GM12878 (cell line): ENCODE data around the gene CBX2. TPM values are rescaled to one million over a fixed set of nuclear protein-coding genes. Genes with fewer than 3 reads are reported as not detected.
A peak's percentile ranks its signal among the peaks of the same experiment; 100 is the strongest.

ENCODE experiments used
- BRCA1 ChIP-seq: IDR thresholded peaks from 2 replicates; pipeline ENCODE4 v1.6.1; 2011; ENCODE audit warnings: low read depth, low read length, improper control_type of control experiment
- EGR1 ChIP-seq, 2 experiments: IDR thresholded peaks; 1 replicate in 1 of 2; 2 replicates in 1 of 2; pipeline ENCODE4 v1.6.1; 2011 to 2012; ENCODE audit warnings: low read depth in 2 of 2, low read length in 2 of 2, borderline replicate concordance in 1 of 2, mild to moderate bottlenecking in 1 of 2, moderate library complexity in 1 of 2
- ESRRA ChIP-seq: IDR thresholded peaks from 2 replicates; pipeline ENCODE4 v1.6.1; 2012; ENCODE audit warnings: mild to moderate bottlenecking, low read length, improper control_type of control experiment
- IKZF2 ChIP-seq, 2 experiments: fragments of 450-650 bp; IDR thresholded peaks; 2 replicates each; pipeline ENCODE4 v1.6.1; 2017; ENCODE audit warnings: mild to moderate bottlenecking in 2 of 2, moderate library complexity in 2 of 2
- KLF5 ChIP-seq: fragments of 450-650 bp; IDR thresholded peaks from 2 replicates; pipeline ENCODE4 v1.6.1; 2014; ENCODE audit warnings: mild to moderate bottlenecking; ENCODE audit not compliant: partially characterized antibody
- LARP7 ChIP-seq: fragments of 450-650 bp; IDR thresholded peaks from 2 replicates; pipeline ENCODE4 v1.6.1; 2017; ENCODE audit warnings: mild to moderate bottlenecking
- NR2C2 ChIP-seq: IDR thresholded peaks from 2 replicates; pipeline ENCODE4 v1.6.1; 2011; ENCODE audit warnings: borderline replicate concordance, low read depth; ENCODE audit not compliant: control insufficient read depth, insufficient read length
- PAX8 ChIP-seq: fragments of 450-650 bp; IDR thresholded peaks from 2 replicates; pipeline ENCODE4 v1.6.1; 2017; ENCODE audit warnings: mild to moderate bottlenecking, moderate library complexity
- RFX5 ChIP-seq: IDR thresholded peaks from 2 replicates; pipeline ENCODE4 v1.6.1; 2011; ENCODE audit warnings: low read depth, low read length, improper control_type of control experiment
- SMAD1 ChIP-seq: fragments of 450-650 bp; IDR thresholded peaks from 2 replicates; pipeline ENCODE4 v1.6.1; 2018; ENCODE audit warnings: mild to moderate bottlenecking, low read depth; ENCODE audit not compliant: partially characterized antibody
- SMAD5 ChIP-seq: IDR thresholded peaks from 2 replicates; pipeline ENCODE4 v1.6.1; 2016; ENCODE audit warnings: antibody characterized with exemption, low read depth
- polyA plus RNA-seq, 11 experiments: library from polyadenylated mRNA; depleted of rRNA in 4 of 11; unstranded in 6 of 11; stranded (reverse) in 5 of 11; fragments of >200 nt; fragmentation: Nextera tagmentation in 4 of 11; fragmentation: Illumina TruSeq in 1 of 11; extraction: Ambion mirVana in 4 of 11; extraction: Trizol in 1 of 11; gene quantifications; 1 replicate in 1 of 11; 2 replicates in 10 of 11; pipeline versions ENCODE4 v1.2.1 to v1.2.3, GENCODE V29; 2011 to 2016; ENCODE audit warnings: inconsistent platforms in 2 of 11, missing spikeins in 2 of 11, low read depth in 1 of 11
- total RNA-seq, 4 experiments: library from RNA; depleted of rRNA in 3 of 4; stranded (reverse); fragments of >200 nt in 3 of 4; fragmentation: Illumina TruSeq in 1 of 4; extraction: Trizol in 1 of 4; gene quantifications; 2 replicates each; pipeline versions ENCODE4 v1.2.1 to v1.2.3, GENCODE V29; 2013 to 2021
- TF ChIP-seq, protein P1 (sequence below): fragments of 450-650 bp; IDR thresholded peaks from 2 replicates; pipeline ENCODE4 v1.6.1; 2016; ENCODE audit warnings: mild to moderate bottlenecking, moderate library complexity, borderline replicate concordance
- TF ChIP-seq, protein P2 (sequence below): fragments of 450-650 bp; formaldehyde crosslinking; IDR thresholded peaks from 2 replicates; pipeline ENCODE4 v1.4.0; 2020; ENCODE audit warnings: mild to moderate bottlenecking, moderate library complexity
- TF ChIP-seq, protein P3 (sequence below): fragments of 450-650 bp; formaldehyde crosslinking; IDR thresholded peaks from 2 replicates; pipeline ENCODE4 v1.4.0; 2022; ENCODE audit warnings: mild to moderate bottlenecking, moderate library complexity
- TF ChIP-seq, protein P4 (sequence below): fragments of 150-350 bp; IDR thresholded peaks from 2 replicates; pipeline ENCODE4 v1.6.1; 2014; ENCODE audit warnings: mild to moderate bottlenecking, low read depth, low read length

The CBX2 gene
- total and polyA plus RNA-seq, 10 of the 15 experiments (the other 5 are each of a cell fraction or from before 2014, with no cell fraction given), result 0.35 to 7.5 (median 4.2) TPM

DNA sequence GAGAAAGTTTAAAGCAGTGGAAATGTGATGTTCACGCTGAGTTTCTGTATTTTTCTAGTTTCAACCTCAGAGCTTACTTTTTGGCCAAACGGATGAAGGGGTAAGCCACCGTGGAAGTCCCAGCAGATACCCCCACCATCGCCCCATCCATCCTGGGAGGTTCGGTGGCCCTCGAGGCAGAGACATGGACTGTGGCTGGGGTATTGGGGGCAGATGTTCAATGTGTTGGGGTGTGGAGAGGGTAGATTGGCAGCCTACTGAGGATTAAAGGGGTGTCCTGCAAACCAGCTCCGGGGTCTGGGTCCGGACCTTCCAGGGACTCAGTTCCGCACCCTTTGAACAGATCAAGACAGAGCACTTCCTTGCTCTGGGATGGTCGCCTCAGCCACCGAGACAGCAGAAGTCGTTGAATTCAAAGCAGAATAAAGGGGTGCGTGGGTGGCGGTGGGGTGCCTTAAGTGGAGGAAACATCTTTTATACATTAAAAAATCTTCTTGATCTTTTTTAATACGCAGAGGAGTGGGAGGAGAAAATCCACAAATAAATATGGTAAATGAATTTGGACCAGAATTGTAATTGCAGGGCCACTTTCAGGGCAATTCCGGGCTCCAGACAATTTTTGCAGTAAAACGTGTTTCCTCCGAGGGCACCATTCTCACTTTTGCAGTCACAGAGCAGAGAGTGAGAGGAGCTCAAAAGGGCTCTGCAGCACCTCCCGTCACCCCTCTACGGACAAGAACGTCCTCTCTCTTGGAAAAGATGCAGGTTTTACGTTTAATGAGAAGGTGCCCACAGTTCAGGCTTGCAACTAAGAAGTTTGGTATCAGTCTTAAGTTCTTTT lies 27.1 kb downstream of the CBX2 start (continued):
- TF ChIP-seq KLF5, result no peak
- peak in 1 of 2 experiments; percentile 51; a peak in 1 of 3 replicates for TF ChIP-seq EGR1 (IDR thresholded peaks at IDR 0.05; ENCODE audit: borderline replicate concordance in 1 of 2, low read depth in 2 of 2, low read length in 2 of 2)
- TF ChIP-seq, protein P1, sequence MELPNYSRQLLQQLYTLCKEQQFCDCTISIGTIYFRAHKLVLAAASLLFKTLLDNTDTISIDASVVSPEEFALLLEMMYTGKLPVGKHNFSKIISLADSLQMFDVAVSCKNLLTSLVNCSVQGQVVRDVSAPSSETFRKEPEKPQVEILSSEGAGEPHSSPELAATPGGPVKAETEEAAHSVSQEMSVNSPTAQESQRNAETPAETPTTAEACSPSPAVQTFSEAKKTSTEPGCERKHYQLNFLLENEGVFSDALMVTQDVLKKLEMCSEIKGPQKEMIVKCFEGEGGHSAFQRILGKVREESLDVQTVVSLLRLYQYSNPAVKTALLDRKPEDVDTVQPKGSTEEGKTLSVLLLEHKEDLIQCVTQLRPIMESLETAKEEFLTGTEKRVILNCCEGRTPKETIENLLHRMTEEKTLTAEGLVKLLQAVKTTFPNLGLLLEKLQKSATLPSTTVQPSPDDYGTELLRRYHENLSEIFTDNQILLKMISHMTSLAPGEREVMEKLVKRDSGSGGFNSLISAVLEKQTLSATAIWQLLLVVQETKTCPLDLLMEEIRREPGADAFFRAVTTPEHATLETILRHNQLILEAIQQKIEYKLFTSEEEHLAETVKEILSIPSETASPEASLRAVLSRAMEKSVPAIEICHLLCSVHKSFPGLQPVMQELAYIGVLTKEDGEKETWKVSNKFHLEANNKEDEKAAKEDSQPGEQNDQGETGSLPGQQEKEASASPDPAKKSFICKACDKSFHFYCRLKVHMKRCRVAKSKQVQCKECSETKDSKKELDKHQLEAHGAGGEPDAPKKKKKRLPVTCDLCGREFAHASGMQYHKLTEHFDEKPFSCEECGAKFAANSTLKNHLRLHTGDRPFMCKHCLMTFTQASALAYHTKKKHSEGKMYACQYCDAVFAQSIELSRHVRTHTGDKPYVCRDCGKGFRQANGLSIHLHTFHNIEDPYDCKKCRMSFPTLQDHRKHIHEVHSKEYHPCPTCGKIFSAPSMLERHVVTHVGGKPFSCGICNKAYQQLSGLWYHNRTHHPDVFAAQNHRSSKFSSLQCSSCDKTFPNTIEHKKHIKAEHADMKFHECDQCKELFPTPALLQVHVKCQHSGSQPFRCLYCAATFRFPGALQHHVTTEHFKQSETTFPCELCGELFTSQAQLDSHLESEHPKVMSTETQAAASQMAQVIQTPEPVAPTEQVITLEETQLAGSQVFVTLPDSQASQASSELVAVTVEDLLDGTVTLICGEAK, result no peak
- no peak for TF ChIP-seq ESRRA
- TF ChIP-seq RFX5, result no peak
- TF ChIP-seq, protein P2, sequence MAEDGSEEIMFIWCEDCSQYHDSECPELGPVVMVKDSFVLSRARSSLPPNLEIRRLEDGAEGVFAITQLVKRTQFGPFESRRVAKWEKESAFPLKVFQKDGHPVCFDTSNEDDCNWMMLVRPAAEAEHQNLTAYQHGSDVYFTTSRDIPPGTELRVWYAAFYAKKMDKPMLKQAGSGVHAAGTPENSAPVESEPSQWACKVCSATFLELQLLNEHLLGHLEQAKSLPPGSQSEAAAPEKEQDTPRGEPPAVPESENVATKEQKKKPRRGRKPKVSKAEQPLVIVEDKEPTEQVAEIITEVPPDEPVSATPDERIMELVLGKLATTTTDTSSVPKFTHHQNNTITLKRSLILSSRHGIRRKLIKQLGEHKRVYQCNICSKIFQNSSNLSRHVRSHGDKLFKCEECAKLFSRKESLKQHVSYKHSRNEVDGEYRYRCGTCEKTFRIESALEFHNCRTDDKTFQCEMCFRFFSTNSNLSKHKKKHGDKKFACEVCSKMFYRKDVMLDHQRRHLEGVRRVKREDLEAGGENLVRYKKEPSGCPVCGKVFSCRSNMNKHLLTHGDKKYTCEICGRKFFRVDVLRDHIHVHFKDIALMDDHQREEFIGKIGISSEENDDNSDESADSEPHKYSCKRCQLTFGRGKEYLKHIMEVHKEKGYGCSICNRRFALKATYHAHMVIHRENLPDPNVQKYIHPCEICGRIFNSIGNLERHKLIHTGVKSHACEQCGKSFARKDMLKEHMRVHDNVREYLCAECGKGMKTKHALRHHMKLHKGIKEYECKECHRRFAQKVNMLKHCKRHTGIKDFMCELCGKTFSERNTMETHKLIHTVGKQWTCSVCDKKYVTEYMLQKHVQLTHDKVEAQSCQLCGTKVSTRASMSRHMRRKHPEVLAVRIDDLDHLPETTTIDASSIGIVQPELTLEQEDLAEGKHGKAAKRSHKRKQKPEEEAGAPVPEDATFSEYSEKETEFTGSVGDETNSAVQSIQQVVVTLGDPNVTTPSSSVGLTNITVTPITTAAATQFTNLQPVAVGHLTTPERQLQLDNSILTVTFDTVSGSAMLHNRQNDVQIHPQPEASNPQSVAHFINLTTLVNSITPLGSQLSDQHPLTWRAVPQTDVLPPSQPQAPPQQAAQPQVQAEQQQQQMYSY (CRISPR knock-in tag), result no peak
- TF ChIP-seq PAX8, result no peak
- TF ChIP-seq LARP7, result no peak
- no peak for TF ChIP-seq NR2C2
- TF ChIP-seq, protein P3, sequence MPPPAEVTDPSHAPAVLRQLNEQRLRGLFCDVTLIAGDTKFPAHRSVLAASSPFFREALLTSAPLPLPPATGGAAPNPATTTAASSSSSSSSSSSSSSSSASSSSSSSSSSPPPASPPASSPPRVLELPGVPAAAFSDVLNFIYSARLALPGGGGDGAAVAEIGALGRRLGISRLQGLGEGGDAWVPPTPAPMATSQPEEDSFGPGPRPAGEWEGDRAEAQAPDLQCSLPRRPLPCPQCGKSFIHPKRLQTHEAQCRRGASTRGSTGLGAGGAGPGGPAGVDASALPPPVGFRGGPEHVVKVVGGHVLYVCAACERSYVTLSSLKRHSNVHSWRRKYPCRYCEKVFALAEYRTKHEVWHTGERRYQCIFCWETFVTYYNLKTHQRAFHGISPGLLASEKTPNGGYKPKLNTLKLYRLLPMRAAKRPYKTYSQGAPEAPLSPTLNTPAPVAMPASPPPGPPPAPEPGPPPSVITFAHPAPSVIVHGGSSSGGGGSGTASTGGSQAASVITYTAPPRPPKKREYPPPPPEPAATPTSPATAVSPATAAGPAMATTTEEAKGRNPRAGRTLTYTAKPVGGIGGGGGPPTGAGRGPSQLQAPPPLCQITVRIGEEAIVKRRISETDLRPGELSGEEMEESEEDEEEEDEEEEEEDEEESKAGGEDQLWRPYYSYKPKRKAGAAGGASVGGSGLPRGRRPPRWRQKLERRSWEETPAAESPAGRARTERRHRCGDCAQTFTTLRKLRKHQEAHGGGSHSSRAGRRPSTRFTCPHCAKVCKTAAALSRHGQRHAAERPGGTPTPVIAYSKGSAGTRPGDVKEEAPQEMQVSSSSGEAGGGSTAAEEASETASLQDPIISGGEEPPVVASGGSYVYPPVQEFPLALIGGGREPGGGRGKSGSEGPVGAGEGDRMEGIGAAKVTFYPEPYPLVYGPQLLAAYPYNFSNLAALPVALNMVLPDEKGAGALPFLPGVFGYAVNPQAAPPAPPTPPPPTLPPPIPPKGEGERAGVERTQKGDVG (CRISPR knock-in tag), result no peak
- TF ChIP-seq SMAD5, result no peak
- no peak for TF ChIP-seq BRCA1
- TF ChIP-seq IKZF2 (IDR thresholded peaks at IDR 0.05), result no peak
- TF ChIP-seq SMAD1, result no peak
- TF ChIP-seq, protein P4, sequence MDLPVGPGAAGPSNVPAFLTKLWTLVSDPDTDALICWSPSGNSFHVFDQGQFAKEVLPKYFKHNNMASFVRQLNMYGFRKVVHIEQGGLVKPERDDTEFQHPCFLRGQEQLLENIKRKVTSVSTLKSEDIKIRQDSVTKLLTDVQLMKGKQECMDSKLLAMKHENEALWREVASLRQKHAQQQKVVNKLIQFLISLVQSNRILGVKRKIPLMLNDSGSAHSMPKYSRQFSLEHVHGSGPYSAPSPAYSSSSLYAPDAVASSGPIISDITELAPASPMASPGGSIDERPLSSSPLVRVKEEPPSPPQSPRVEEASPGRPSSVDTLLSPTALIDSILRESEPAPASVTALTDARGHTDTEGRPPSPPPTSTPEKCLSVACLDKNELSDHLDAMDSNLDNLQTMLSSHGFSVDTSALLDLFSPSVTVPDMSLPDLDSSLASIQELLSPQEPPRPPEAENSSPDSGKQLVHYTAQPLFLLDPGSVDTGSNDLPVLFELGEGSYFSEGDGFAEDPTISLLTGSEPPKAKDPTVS, result no peak
